ENCODE results near the gene XPO1.
A peak's percentile ranks its signal among the peaks of the same experiment; 100 is the strongest.
"Not testable (repeated sequence)": the region's sequence is repeated elsewhere in the genome, so short reads cannot be mapped to it uniquely, and the experiment has no call there.

XPO1 gene

GRCh38 chr2:61538200-61538919, at the start of gene XPO1:
Gene XPO1 (minus strand): TSS chr2:61538356. CDS start chr2:61533897, 4,459 bp downstream.
- DNase-seq (ENCODE audit: low read depth): peak; percentile 94
- no peak for TF ChIP-seq CTCF (IDR thresholded peaks at IDR 0.05; ENCODE audit: control insufficient read depth, extremely low read depth, insufficient read depth)
- H3K4me3 ChIP-seq (ENCODE audit: low read depth, low read length): peak within 1 kb of the TSS; percentile 75

- H3K4me3 ChIP-seq (ENCODE audit: low read depth, low read length); DNase-seq (ENCODE audit: low read depth): not testable (repeated sequence)
Observed at GRCh38 chr2:61586928-61587327, 48.8 kb upstream of the XPO1 start.

- no peak for DNase-seq (ENCODE audit: low read depth)
- TF ChIP-seq CTCF (IDR thresholded peaks at IDR 0.05; ENCODE audit: control insufficient read depth, extremely low read depth, insufficient read depth): no peak
- H3K4me3 ChIP-seq (ENCODE audit: low read depth, low read length): no peak overlapping the region
Observed at GRCh38 chr2:61585383-61585782, 47.2 kb upstream of the XPO1 start.

- not testable (repeated sequence) for DNase-seq (ENCODE audit: low read depth); H3K4me3 ChIP-seq (ENCODE audit: low read depth, low read length)
Observed at GRCh38 chr2:61584368-61584767, 46.2 kb upstream of the XPO1 start.

GRCh38 chr2:61582165-61582564, 44.0 kb upstream of the XPO1 start:
- no peak overlapping the region for H3K4me3 ChIP-seq (ENCODE audit: low read depth, low read length)
- no peak for DNase-seq (ENCODE audit: low read depth)
- TF ChIP-seq CTCF (IDR thresholded peaks at IDR 0.05; ENCODE audit: control insufficient read depth, extremely low read depth, insufficient read depth): no peak

GRCh38 chr2:61581716-61582115, 43.6 kb upstream of the XPO1 start:
- no peak overlapping the region for H3K4me3 ChIP-seq (ENCODE audit: low read depth, low read length)
- no peak for TF ChIP-seq CTCF (IDR thresholded peaks at IDR 0.05; ENCODE audit: control insufficient read depth, extremely low read depth, insufficient read depth)
- DNase-seq (ENCODE audit: low read depth): no peak

- DNase-seq (ENCODE audit: low read depth): no peak
- no peak for TF ChIP-seq CTCF (IDR thresholded peaks at IDR 0.05; ENCODE audit: control insufficient read depth, extremely low read depth, insufficient read depth)
- H3K4me3 ChIP-seq (ENCODE audit: low read depth, low read length): no peak overlapping the region
Observed at GRCh38 chr2:61575447-61575859, 37.3 kb upstream of the XPO1 start.

- DNase-seq (ENCODE audit: low read depth): no peak
- TF ChIP-seq CTCF (IDR thresholded peaks at IDR 0.05; ENCODE audit: control insufficient read depth, extremely low read depth, insufficient read depth): no peak
- H3K4me3 ChIP-seq (ENCODE audit: low read depth, low read length): no peak overlapping the region
Observed at GRCh38 chr2:61566566-61566965, 28.4 kb upstream of the XPO1 start.
